ENCODE measurements around the gene GZMH.

- TF ChIP-seq CTCF (IDR thresholded peaks at IDR 0.05) (no peak), TCF7L2 (IDR thresholded peaks at IDR 0.05; ENCODE audit: low read depth, low read length) (no peak)
These were observed 14.2 kb downstream of the GZMH start for GRCh38 chr14:24595073-24595808.

Measured in Panc1 (cell line).